ENCODE data around the gene BCLAF1. TPM values are rescaled to one million over a fixed set of nuclear protein-coding genes. Genes with fewer than 3 reads are reported as not detected.
"Not testable (repeated sequence)": the region's sequence is repeated elsewhere in the genome, so short reads cannot be mapped to it uniquely, and the experiment has no call there.

The BCLAF1 gene
- total and polyA plus RNA-seq, 8 donors = 112 to 254 (median 198) TPM

GRCh38 chr6:136309729-136310311, 20.2 kb upstream of the BCLAF1 start:
- no peaks in the 10 kb centered on the region for H3K4me1 ChIP-seq
- H3K27me3 ChIP-seq = no peaks in the 10 kb centered on the region
- H3K9me3 ChIP-seq = no peaks in the 10 kb centered on the region
- no peaks in the 10 kb centered on the region for H3K36me3 ChIP-seq
- intact Hi-C loops (cut with DNase I) = loop anchor here in 1 of 2 donors (10.0 kb wide), 1 partner anchor 805 kb away; no protein-coding TSS in a partner anchor
- no peak for TF ChIP-seq CTCF (IDR thresholded peaks at IDR 0.05)
- no peak overlapping the region for H3K27ac ChIP-seq
- ATAC-seq (no peak), DNase-seq (no peak)
- H3K4me3 ChIP-seq = no peak overlapping the region

GRCh38 chr6:136309171-136309570, 19.5 kb upstream of the BCLAF1 start:
- no peaks in the 10 kb centered on the region for H3K36me3 ChIP-seq
- no peak overlapping the region for H3K4me3 ChIP-seq
- no peak for ATAC-seq
- H3K4me1 ChIP-seq = no peaks in the 10 kb centered on the region
- TF ChIP-seq CTCF (IDR thresholded peaks at IDR 0.05) = no peak
- no peak overlapping the region for H3K27ac ChIP-seq
- DNase-seq = no peak
- no peaks in the 10 kb centered on the region for H3K27me3 ChIP-seq
- intact Hi-C loops (cut with DNase I) = no loop called here
- no peaks in the 10 kb centered on the region for H3K9me3 ChIP-seq

GRCh38 chr6:136308469-136308868, 18.8 kb upstream of the BCLAF1 start:
- H3K36me3 ChIP-seq; H3K4me3 ChIP-seq; H3K4me1 ChIP-seq; H3K27me3 ChIP-seq; H3K27ac ChIP-seq; H3K9me3 ChIP-seq; DNase-seq; intact Hi-C loops (cut with DNase I); ATAC-seq: not testable (repeated sequence)

- ATAC-seq (no peak), DNase-seq (no peak)
- intact Hi-C loops (cut with DNase I) = no loop called here
- TF ChIP-seq CTCF (IDR thresholded peaks at IDR 0.05) = no peak
- Histone ChIP-seq H3K27ac (no peak overlapping the region), H3K4me1 (no peaks in the 10 kb centered on the region), H3K36me3 (no peaks in the 10 kb centered on the region), H3K4me3 (no peak overlapping the region), H3K27me3 (no peaks in the 10 kb centered on the region), H3K9me3 (no peaks in the 10 kb centered on the region)
Observed at GRCh38 chr6:136307351-136307750, 17.7 kb upstream of the BCLAF1 start.

- Histone ChIP-seq H3K27ac (no peak overlapping the region), H3K4me1 (no peaks in the 10 kb centered on the region), H3K4me3 (no peak overlapping the region), H3K9me3 (no peaks in the 10 kb centered on the region), H3K27me3 (no peaks in the 10 kb centered on the region), H3K36me3 (no peaks in the 10 kb centered on the region)
- TF ChIP-seq CTCF (IDR thresholded peaks at IDR 0.05) = no peak
- intact Hi-C loops (cut with DNase I) = no loop called here
- no peak for DNase-seq
- no peak for ATAC-seq
Observed at GRCh38 chr6:136306466-136306865, 16.8 kb upstream of the BCLAF1 start.

GRCh38 chr6:136304410-136304809, 14.8 kb upstream of the BCLAF1 start:
- Histone ChIP-seq H3K27me3 (no peaks in the 10 kb centered on the region), H3K4me1 (no peaks in the 10 kb centered on the region), H3K27ac (no peak overlapping the region), H3K9me3 (no peaks in the 10 kb centered on the region), H3K36me3 (no peaks in the 10 kb centered on the region), H3K4me3 (no peak overlapping the region)
- intact Hi-C loops (cut with DNase I) = no loop called here
- ATAC-seq = no peak
- DNase-seq = no peak
- no peak for TF ChIP-seq CTCF (IDR thresholded peaks at IDR 0.05)
